Measurements from ENCODE around the gene YWHAQ. TPM values are rescaled to one million over a fixed set of nuclear protein-coding genes. Genes with fewer than 3 reads are reported as not detected.

The YWHAQ gene
- total and polyA plus RNA-seq, 9 of the 15 experiments (the other 6 are each of a cell fraction or from before 2014, with no cell fraction given) = 63.1 to 359 (median 203) TPM

- TF ChIP-seq, protein P1, sequence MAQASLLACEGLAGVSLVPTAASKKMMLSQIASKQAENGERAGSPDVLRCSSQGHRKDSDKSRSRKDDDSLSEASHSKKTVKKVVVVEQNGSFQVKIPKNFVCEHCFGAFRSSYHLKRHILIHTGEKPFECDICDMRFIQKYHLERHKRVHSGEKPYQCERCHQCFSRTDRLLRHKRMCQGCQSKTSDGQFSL (CRISPR knock-in tag; IDR thresholded peaks at IDR 0.05) = 0 out of 2 replicates have a peak, but pooled peaks have one; percentile 45
- TF ChIP-seq, protein P1 (tag; IDR thresholded peaks at IDR 0.05) = no peak
- TF ChIP-seq ATF7 (IDR thresholded peaks at IDR 0.05) (peak; percentile 55), GTF2F1 (IDR thresholded peaks at IDR 0.05; ENCODE audit: low read depth, low read length) (no peak), E2F6 (IDR thresholded peaks at IDR 0.05; ENCODE audit: borderline replicate concordance in 1 of 2, extremely low read depth in 1 of 2, insufficient read depth in 1 of 2, insufficient read length in 1 of 2, low read depth in 1 of 2, low read length in 1 of 2, poor library complexity in 1 of 2, severe bottlenecking in 1 of 2) (no peak), FOXP4 (CRISPR knock-in tag; IDR thresholded peaks at IDR 0.05; ENCODE audit: borderline replicate concordance) (no peak; the same call in 1 of the 2 replicates), EP300 (IDR thresholded peaks at IDR 0.05; ENCODE audit: low read length) (peak; percentile 72), SNAPC5 (CRISPR knock-in tag; IDR thresholded peaks at IDR 0.05) (no peak), DEAF1 (CRISPR knock-in tag; IDR thresholded peaks at IDR 0.05) (0 out of 2 replicates have a peak, but pooled peaks have one; percentile 14), NELFE (IDR thresholded peaks at IDR 0.05; ENCODE audit: insufficient read depth, insufficient read length) (no peak), ZNF75A (CRISPR knock-in tag; IDR thresholded peaks at IDR 0.05) (no peak), JUN (IDR thresholded peaks at IDR 0.05; ENCODE audit: borderline replicate concordance, low read depth, low read length) (0 out of 2 replicates have a peak, but pooled peaks have one; percentile 30), JUN (CRISPR knock-in tag; IDR thresholded peaks at IDR 0.05; ENCODE audit: borderline replicate concordance) (no peak), SMAD3 (CRISPR knock-in tag; conservative IDR thresholded peaks at IDR 0.05) (no peak), ZNF134 (CRISPR knock-in tag; conservative IDR thresholded peaks at IDR 0.05) (no peak), STAT5A (IDR thresholded peaks at IDR 0.05; ENCODE audit: borderline replicate concordance, low read length) (no peak), DPF2 (IDR thresholded peaks at IDR 0.05) (peak; percentile 79), SP1 (CRISPR knock-in tag; IDR thresholded peaks at IDR 0.05) (peak; percentile 27; the same call in 1 of the 2 replicates), MAFG (tag; conservative IDR thresholded peaks at IDR 0.05) (peak; percentile 60), IFI16 (CRISPR knock-in tag; IDR thresholded peaks at IDR 0.05) (no peak), ARID2 (IDR thresholded peaks at IDR 0.05) (no peak)
- TF ChIP-seq, protein P2, sequence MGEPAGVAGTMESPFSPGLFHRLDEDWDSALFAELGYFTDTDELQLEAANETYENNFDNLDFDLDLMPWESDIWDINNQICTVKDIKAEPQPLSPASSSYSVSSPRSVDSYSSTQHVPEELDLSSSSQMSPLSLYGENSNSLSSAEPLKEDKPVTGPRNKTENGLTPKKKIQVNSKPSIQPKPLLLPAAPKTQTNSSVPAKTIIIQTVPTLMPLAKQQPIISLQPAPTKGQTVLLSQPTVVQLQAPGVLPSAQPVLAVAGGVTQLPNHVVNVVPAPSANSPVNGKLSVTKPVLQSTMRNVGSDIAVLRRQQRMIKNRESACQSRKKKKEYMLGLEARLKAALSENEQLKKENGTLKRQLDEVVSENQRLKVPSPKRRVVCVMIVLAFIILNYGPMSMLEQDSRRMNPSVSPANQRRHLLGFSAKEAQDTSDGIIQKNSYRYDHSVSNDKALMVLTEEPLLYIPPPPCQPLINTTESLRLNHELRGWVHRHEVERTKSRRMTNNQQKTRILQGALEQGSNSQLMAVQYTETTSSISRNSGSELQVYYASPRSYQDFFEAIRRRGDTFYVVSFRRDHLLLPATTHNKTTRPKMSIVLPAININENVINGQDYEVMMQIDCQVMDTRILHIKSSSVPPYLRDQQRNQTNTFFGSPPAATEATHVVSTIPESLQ (CRISPR knock-in tag; IDR thresholded peaks at IDR 0.05) = no peak
These were observed 7.7 kb upstream of the YWHAQ start (continued) for GRCh38 chr2:9638532-9638931.

All from K562 (cell line).